GM19240 (cell line): Measurements from ENCODE around the gene FHIT.

ENCODE experiments used
- DNase-seq: peaks from one replicate; pipeline ENCODE4 v3.0.0; 2011; ENCODE audit warnings: low spot score; ENCODE audit not compliant: insufficient read length

The FHIT gene

DNA sequence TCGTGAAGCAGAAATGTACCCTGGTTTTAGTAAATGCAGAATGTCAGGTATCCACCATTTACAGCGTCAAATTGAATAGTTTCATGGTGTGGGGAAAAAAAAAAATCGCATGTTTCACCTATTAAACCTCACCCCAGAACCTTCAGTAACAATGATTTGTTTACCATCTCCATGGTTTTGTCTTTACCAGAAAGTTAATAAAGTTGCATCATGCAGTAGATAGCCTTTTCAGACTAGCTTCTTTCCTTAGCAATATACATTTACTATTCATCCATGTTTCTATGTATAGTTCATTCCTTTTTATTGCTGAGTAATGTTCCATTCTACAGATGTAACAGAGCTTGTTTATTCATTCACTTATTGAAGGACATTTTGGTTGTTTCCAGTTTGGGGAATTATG is 1066.1 kb downstream of the FHIT start:
- no peak for DNase-seq

DNA sequence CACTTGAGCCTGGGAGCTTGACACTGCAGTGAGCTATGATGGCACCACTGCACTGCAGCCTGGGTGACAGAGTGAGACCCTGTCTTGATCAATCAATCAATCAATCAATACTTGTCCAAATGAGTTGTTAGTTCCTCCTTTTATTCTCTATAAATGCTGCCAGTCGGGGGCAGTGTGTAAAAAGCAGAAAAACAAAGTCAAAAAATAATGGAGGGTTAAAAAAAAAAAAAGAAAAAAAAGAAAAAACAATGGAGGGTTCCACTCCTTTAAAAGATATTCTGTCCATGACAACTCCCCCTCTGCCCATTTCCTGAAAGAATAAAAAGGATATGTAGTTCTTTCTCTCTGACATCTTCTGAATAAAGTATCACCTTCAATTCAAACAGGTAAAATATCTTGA is 1068.6 kb downstream of the FHIT start:
- no peak for DNase-seq

DNA sequence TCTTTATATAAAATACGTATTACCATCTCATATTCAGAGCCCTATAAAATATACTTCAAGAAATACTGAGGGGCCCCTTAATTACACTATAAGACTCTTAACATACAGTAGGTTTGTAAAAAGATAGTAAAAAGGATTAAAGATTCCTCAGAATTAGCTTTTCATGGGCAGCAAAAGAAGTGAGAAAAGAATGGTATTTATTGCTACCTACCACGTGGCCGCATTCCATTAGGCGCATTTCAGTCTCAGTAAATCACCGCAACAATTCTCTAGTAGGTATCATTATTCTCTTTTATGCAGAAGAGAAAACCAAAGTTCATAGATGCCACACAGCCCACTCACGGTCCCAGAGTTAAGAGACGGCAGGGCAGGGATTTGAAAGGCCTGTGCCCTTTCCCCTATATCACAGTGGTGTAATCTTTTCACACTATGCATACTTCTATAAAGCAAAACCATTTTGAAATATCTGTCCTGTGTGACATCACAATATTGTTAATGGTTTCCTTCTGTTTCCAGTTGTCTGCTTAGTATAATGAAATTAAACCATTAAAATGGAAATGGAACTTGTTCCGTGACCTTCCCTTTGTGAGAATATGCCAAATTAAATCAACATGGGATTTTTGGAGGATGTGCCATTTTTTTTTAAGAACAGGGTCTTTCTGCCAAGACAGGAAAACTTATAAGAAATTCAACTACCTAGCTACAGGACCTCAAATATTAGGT is 1072.2 kb downstream of the FHIT start:
- DNase-seq, result no peak

DNA sequence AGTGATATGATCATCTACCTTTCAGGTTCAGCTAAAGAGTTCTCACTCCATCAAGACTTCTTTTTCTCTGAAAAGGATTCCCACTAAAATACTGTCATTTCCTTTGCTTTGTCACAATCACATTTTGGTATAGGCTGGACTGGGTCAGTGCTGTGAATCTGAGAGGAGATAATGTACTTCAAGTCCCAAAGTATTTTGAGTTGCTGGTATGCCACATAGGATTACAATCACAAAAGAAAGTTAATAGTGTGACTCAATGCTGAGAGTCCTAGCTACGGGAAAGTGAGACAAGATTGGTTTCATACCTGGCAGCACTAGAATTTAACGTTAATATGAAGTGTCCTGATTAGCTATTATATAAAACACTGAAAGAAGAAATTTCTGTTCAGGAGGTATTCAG is 1073.5 kb downstream of the FHIT start:
- no peak for DNase-seq

DNA sequence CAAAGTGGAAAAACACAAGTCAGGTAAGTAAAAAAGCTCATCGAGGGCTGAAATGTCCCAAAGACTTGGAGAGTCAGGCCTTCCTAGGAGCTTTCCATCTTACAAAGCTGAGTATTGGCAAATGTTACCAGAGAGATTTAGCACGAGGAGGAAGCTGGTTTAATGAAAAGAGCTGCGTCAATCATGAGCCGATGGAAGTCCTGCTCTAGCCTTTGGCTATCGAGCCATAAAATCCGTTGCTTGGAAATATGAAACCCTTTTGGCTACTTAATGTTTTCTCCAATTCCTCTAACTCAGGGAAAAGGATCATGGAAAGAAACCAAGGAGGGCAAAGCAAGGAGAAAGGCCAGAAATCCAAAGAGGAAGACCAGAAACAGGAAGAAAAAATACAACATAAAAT is 1074.6 kb downstream of the FHIT start:
- no peak for DNase-seq

DNA sequence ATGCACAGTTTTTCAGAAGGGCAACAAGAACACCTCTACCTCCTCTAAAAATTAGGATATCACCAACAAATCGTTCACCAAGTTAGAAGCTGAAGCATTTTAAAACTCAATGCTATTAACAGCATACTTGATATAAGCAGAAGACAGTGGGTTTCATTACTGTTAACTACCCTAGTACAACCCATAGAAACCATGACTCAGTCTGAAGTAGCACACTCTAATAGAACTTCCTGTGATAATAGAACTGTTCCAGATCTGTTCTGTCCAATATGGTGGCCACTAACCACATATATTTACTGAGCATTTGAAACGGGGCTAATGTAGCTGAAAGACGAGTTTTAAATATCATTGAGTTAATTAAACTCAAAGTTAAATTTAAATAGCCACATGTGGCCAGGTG is 1075.6 kb downstream of the FHIT start:
- DNase-seq, result no peak

DNA sequence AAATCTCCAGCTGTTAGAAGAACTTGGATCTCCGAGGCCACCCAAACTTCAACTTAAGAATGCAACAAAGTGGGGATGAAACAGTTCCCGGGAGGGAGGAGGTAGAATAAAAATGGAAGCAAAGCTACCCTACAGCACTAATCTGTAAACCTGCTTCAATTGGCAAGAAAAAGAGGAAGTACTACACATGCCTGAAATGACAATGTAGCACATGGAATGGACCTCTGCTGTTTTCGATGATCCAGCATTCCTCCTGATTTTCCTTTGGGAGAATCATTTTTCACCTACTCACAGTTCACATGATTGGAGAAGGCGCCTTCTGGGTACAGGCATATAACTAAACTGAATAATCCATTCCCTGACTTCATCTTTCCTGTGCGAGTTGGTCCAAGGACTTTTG is 1081.5 kb downstream of the FHIT start:
- no peak for DNase-seq

DNA sequence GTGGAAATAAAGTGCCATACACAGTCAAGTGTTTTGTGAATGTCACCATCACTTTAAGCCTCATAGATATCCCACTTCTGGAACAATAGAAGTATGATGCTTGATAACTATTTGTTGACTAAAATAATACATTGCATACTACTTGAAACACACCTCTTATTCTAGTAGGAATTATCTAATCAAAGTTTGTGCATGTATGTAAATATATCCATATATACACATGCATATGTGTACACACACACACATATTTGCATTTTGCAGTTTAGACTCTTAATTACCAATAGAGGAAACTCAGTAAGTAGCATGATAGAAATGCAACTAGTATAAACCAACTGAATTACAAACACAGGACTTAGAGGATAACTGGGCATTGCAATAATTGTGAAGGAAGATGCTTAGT is 1084.1 kb downstream of the FHIT start:
- DNase-seq, result no peak

DNA sequence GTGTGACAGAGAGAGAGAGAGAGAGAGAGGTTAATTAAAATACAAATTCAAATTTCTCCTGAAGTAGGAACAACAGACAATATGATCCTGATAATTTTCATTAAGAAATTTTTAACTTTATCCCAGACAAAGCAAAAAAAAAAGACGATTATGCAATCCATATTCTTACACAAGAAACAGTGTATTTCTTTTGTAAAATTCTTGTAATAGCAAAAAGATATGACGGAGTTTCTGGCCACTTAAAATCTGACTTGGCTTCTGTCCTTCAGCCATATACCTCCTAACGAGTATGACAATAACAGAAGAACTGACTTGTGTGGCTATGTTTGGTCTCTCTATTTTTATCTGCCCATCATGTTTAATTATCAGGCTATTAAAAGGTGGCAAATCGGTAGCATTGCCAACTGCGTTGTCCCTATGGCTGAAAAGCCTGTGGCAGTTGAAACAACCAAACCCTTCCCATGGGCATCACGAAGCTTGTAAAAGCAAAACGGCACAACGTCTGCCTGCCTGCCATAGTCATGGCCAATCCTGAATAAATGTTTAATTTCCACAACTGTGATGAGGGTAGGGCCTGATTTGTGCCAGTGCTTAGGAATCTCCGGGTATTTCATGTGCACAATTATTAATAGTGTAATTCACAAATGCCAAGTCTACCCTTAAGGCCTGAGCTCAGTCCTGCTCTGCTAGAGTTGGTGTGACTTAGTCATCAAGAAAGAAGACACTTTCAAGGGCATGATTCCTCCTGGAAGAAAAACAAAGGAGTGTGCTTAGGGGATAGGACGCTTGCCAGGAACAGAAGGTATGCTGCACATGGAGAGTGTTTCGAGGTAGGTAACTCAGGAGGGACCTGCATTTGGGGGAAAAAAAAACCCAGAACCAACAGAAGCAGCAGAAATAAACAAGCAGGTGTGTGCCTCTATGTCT is 1090.2 kb downstream of the FHIT start:
- DNase-seq, result no peak

DNA sequence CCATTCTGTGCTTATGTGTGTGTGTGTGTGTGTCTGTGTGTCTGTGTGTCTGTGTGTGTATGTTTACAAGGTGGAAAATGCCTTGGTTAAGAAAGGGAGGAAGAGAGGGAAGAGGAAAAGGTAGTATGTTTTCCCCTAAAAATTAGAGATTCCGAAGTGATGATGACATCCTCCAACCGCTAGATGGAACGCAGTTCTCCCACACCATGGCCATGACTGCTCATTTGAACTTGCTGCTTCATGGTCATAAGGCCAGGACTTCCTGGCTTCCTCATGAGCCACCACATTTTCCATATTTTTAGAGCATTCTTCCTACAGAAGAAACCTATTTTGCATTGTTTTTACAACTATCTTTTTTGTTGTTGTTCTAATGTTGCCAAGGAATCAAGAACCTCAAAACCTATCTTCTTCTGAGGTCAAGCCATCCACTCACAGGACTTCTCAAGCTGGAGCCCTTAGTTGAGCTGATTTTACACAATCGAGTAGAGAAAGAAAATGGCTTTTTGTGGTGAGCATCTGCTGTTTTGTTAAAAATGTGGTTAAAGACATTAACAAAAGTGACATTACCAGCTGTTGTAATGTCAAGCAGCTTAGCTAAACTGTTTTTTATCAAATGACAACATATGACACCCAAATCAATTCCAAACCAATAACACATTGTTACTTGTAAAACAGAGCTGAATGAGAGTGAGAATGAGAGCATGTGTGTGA is 1091.0 kb downstream of the FHIT start:
- no peak for DNase-seq

DNA sequence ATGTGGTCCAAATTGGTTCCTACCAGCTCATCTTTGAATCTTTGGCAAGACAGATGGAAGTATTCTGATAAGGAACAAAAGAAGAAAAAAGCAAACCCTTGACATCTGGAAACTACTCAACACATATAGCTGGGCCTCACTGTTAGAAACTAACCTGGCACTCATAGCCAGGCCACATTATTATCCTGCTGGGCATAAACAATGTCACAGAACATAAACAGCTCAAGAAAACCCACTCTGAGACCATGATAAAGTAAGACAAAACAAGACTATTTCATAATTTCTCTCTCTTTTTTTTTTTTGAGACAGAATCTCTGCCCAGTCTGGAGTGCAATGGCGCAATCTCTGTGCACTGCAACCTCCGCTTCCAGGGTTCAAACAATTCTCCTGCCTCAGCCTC is 1093.2 kb downstream of the FHIT start:
- no peak for DNase-seq

DNA sequence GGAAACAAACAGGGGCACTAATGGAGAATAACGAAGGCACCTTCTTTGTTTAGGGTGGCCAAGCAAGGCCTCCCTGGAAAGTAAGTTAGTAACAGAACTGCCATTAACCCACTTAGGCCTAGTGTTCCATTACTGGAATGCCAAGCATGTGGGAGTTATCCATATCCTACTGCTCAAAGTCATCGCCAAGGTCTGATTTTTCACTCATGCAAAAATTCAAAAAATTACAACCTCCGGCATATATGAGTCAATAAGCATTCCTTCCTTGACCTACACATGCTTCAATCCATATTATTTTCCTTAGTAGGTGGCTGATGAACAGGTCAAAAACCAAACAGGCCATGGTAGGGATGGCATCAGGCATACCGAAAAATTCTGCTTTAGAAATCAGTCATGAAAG is 1097.2 kb downstream of the FHIT start:
- no peak for DNase-seq

DNA sequence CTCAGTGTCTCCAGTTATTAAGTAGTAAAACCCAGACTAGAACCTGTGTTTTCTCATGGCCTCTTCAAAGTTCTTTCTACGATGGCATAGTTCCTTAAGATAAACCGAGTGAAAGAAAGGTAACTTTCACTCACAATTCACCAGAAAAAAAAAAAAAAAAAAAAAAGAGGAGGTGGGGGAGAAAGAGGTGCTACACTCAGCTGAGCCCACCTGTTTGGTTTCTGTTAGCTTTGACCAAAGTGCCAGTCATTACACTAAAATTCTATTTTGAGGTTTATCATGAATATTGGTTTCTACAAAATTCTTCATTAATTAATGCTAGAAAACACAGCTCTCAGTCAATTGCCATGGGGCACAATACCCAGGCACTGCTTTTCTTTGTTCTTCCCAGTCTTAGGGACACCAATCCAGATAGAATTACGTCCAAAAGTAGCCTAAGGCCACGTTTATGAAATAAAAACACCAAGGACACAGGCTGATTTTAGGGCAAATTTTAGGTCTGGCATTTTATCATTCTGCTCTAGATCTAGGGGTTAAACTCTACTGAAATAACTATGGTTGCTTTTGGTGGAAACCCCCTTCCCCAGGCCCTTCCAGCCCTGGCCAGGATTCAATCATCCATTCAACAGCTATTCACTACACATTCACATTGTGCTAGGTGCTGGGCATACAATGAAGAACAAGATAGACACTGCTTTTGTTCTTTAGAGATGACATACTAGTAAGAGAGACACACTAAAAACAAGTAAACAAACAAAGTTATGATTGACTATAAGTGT is 1097.8 kb downstream of the FHIT start:
- DNase-seq, result no peak

DNA sequence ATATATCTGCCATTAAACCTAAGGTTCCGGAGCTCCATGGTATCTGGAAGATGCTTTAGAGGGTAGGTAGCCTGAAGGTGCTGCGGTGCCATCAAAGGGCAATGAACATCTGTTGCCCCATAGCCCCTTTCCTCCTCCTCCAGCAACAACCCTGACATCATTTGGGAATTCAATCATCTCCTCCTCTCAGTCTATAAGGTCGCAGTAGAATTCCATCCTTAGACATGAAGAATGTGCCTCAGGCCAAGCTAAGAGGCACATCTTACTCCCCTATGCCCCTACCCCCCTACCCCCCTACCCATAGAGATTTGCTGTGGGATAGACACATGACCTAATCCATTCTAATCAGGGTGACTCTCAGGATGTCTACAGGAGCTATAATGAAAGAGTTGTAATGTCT is 1101.8 kb downstream of the FHIT start:
- DNase-seq, result no peak

DNA sequence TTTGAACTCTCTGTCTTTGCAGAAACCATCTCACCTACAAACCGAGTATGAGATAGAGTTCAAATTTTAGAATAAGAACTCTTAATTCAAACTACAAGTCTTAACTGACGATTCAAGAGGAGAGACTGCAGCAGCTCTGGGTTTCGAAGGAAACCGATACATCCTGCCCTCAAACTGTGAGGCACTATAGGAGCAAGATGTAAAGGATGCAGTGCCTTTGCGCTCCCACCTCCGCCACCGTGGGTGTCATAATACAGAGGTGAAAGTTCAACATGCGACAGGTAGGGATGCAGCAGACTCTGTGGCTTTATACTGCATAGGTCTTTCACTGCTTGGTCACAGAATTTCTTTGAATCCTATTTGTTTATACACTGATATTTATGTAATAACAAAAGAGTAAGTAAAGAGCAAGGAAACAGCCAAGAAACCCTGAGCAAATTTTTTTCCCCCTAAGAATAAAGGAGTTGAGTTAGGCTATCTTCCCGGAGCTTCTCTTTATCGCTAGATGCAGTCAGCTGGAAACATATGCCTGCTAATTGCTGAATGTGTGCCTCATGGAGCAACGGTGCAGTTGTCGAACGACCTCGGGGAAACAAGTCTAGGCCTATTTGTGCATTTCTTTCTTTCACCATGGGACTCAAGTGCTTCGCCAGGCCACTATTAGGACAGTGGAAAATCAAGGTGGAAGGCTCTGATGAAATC is 1103.9 kb downstream of the FHIT start:
- no peak for DNase-seq

DNA sequence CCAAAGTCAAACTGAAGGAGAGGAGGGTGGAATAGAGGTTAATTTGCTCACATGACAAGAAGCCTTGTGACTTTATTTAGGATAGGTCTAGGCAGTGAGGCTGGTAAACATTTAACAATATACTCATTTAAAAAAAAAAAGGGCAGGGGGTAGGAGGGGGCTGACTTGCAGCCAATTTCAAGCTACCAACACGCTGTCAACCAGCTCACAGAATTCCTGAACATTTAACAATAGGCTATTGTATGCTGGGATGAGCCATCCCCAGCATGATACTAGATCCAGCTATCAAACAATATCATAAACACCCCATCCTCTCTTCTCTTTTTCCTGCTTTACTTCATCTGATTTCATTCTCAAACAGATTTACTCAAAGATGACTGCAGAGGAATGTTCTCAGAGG is 1105.1 kb downstream of the FHIT start:
- DNase-seq, result no peak

DNA sequence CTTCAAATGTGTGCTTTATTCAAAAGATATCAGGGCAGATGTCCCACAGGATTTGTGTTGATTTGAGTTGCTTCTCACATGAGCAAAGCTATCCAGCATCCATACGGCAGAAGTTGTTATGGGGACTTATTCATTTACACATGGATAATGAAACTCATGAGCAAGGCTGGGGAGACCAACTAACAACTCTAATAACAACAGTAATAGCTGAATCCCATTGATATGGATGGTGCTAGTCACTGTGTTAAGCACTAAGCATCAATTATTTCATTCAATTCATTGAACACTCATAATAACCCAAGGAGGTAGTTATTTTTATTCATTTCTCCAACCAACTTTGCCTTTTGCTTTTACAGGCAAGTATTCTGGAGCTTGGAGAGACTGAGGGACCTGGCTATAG is 1107.2 kb downstream of the FHIT start:
- DNase-seq, result no peak

DNA sequence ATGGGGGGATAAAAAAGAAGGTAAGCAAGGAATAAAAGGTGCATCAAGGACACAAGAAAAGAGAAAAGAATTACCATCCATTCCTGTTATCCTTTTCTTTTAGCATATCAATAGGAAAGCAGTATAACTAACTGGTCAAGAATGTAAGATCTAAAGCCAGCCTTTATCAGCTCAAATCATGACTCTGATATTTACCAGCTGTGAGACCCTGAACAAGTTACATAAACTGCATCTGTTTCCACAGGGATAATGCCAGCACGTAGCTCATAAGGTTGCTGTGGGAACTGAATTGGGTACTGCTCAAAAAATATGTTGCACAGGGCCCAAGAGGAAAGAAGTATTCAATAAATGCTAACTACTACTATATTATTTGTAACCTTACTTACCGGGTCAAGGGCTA is 1109.2 kb downstream of the FHIT start:
- DNase-seq, result no peak

DNA sequence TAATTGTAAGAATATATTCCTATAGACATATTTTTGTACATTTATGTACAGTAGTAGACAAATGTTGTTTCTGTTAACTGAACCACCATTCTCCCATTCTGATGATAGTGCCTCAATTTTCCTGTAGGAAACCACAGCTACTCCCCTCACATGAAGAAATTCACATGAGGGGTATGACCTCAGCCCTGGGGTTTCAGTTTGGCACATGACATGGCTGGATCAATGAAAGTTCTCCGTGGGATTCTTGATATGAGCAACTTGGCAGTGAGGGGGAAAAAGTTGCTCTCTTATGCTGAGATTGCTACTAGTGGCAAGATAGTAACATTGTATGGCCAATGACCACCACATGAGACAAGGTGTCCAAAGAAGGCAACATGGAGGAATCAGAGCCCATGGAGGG is 1111.1 kb downstream of the FHIT start:
- no peak for DNase-seq

DNA sequence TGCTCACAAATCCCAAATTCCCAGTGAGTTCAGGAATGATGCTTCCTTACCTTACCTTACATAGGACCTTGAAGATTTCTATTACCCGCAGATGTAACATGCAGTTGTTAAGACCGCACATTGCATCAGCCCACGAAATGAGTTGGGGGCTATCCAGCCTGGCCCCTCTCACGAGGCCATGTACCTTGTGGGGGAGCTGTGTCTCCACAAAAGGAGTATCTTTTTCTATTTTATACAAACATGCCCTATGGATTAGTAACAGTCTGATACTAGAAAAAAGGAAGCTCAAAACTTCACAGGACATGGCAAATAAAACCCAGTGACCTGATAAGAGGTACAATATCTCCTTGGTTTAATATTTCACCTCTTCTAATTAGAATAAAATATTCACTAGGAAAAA is 1114.7 kb downstream of the FHIT start:
- DNase-seq, result no peak

DNA sequence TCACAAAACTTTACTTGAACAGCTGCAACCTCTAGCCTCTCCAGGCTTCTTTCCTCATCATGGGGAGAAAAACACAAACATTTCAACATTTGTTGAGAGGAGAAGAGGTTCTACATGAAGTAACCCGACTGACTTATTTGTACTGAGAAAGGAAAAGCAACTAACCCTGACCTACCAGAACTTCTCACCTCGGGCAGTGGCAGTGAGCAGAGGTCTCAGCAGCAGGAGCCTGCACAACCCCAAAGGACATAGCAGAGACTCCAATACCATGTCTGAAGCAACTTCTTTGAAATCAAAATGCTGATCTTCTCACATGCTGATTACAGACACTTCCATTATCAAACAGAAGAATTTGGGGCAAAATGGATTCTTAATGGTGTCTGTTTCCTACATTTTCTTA is 1115.8 kb downstream of the FHIT start:
- no peak for DNase-seq
